Measurements from ENCODE around the gene OLIG2. TPM values are rescaled to one million over a fixed set of nuclear protein-coding genes. Genes with fewer than 3 reads are reported as not detected.

OLIG2 gene
- total RNA-seq, 4 donors from 2014 or later, result not detected

DNA sequence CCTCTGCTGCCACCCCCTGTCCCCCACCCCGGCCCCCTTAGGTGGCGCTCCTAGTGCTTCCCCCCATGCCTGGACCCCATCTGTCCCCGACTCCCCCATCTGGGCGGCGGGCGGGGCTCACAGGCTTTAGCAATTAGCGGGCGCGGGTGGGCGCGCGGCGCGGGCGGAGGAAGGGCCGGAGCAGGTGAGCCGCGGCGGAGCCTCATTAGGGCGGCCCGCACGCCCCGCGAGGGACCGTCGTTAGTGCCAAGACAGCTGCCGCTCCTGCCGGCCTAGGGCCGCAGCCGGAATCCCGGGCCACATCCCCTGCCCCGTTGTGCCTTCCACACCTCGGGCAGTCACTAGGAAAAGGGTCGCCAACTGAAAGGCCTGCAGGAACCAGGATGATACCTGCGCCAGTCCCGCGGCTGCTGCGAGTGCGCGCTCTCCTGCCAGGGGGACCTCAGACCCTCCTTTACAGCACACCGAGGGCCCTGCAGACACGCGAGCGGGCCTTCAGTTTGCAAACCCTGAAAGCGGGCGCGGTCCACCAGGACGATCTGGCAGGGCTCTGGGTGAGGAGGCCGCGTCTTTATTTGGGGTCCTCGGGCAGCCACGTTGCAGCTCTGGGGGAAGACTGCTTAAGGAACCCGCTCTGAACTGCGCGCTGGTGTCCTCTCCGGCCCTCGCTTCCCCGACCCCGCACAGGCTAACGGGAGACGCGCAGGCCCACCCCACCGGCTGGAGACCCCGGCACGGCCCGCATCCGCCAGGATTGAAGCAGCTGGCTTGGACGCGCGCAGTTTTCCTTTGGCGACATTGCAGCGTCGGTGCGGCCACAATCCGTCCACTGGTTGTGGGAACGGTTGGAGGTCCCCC, 7.6 kb downstream of the OLIG2 start:
- DNase-seq (ENCODE audit: low spot score in 2 of 2), result no peak
- Histone ChIP-seq H3K27me3 (peaks cover 94% of the 10 kb centered on the region), H3K4me3 (no peak overlapping the region), H3K36me3 (no peaks in the 10 kb centered on the region), H3K9me3 (no peaks in the 10 kb centered on the region), H3K27ac (no peak overlapping the region), H3K4me1 (peaks cover 20% of the 10 kb centered on the region)
- 32% methylated on average over 15 of the region's 76 CpGs for WGBS
- TF ChIP-seq POLR2A (IDR thresholded peaks at IDR 0.05), result no peak

DNA sequence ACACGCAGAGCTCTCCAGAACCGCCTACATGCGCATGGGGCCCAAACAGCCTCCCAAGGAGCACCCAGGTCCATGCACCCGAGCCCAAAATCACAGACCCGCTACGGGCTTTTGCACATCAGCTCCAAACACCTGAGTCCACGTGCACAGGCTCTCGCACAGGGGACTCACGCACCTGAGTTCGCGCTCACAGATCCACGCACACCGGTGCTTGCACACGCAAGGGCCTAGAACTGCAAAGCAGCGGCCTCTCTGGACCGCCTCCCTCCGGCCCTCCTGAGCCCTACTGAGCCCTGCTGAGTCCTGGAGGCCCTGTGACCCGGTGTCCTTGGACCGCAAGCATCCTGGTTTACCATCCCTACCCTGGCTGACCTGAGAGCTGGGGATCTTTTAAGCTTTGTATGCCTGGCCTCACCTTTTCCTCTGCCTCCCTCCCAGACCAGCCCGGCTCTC, 8.3 kb downstream of the OLIG2 start:
- Histone ChIP-seq H3K4me1 (peaks cover 14% of the 10 kb centered on the region), H3K9me3 (no peaks in the 10 kb centered on the region), H3K27ac (no peak overlapping the region), H3K4me3 (no peak overlapping the region), H3K36me3 (no peaks in the 10 kb centered on the region), H3K27me3 (peaks cover 87% of the 10 kb centered on the region)
- 52% methylated on average over 19 of the region's 20 CpGs for WGBS
- DNase-seq (ENCODE audit: low spot score in 2 of 2), result no peak
- TF ChIP-seq, protein P1, sequence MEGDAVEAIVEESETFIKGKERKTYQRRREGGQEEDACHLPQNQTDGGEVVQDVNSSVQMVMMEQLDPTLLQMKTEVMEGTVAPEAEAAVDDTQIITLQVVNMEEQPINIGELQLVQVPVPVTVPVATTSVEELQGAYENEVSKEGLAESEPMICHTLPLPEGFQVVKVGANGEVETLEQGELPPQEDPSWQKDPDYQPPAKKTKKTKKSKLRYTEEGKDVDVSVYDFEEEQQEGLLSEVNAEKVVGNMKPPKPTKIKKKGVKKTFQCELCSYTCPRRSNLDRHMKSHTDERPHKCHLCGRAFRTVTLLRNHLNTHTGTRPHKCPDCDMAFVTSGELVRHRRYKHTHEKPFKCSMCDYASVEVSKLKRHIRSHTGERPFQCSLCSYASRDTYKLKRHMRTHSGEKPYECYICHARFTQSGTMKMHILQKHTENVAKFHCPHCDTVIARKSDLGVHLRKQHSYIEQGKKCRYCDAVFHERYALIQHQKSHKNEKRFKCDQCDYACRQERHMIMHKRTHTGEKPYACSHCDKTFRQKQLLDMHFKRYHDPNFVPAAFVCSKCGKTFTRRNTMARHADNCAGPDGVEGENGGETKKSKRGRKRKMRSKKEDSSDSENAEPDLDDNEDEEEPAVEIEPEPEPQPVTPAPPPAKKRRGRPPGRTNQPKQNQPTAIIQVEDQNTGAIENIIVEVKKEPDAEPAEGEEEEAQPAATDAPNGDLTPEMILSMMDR (IDR thresholded peaks at IDR 0.05), result no peak
- TF ChIP-seq POLR2AphosphoS5 (IDR thresholded peaks at IDR 0.05) (no peak), POLR2A (IDR thresholded peaks at IDR 0.05) (no peak), EP300 (IDR thresholded peaks at IDR 0.05) (no peak)

- Histone ChIP-seq H3K4me1 (peaks cover 7% of the 10 kb centered on the region), H3K9me3 (no peaks in the 10 kb centered on the region), H3K27ac (no peak overlapping the region), H3K4me3 (no peak overlapping the region), H3K36me3 (no peaks in the 10 kb centered on the region), H3K27me3 (peaks cover 83% of the 10 kb centered on the region)
- DNase-seq (ENCODE audit: low spot score in 2 of 2), result no peak
- 78% methylated on average over 1 of the region's 1 CpG for WGBS
- TF ChIP-seq, protein P1 (IDR thresholded peaks at IDR 0.05), result no peak
- no peak for TF ChIP-seq POLR2AphosphoS5 (IDR thresholded peaks at IDR 0.05)
- no peak for TF ChIP-seq EP300 (IDR thresholded peaks at IDR 0.05)
- TF ChIP-seq POLR2A (IDR thresholded peaks at IDR 0.05), result no peak
Measured at GRCh38 chr21:33035147-33035546, 9.4 kb downstream of the OLIG2 start.

- 38% methylated on average over 10 of the region's 11 CpGs for WGBS
- no peak overlapping the region for H3K27ac ChIP-seq
Measured at GRCh38 chr21:33036430-33037162, 10.9 kb downstream of the OLIG2 start.

GRCh38 chr21:33037501-33037900, 11.8 kb downstream of the OLIG2 start:
- 60% methylated on average over 3 of the region's 3 CpGs for WGBS
- no peak for TF ChIP-seq POLR2AphosphoS5 (IDR thresholded peaks at IDR 0.05)
- TF ChIP-seq EP300 (IDR thresholded peaks at IDR 0.05), result no peak
- TF ChIP-seq POLR2A (IDR thresholded peaks at IDR 0.05), result no peak
- TF ChIP-seq, protein P1 (IDR thresholded peaks at IDR 0.05), result no peak
- no peak overlapping the region for H3K4me3 ChIP-seq
- no peaks in the 10 kb centered on the region for H3K36me3 ChIP-seq
- no peak for DNase-seq (ENCODE audit: low spot score in 2 of 2)
- H3K27me3 ChIP-seq, result peaks cover 76% of the 10 kb centered on the region
- H3K4me1 ChIP-seq, result peaks cover 7% of the 10 kb centered on the region
- no peak overlapping the region for H3K27ac ChIP-seq
- no peaks in the 10 kb centered on the region for H3K9me3 ChIP-seq

More at GRCh38 chr21:33036430-33037162, 10.9 kb downstream of the OLIG2 start:
- H3K9me3 ChIP-seq, result no peaks in the 10 kb centered on the region
- no peak for TF ChIP-seq POLR2A (IDR thresholded peaks at IDR 0.05)
- TF ChIP-seq, protein P1 (IDR thresholded peaks at IDR 0.05), result no peak
- TF ChIP-seq POLR2AphosphoS5 (IDR thresholded peaks at IDR 0.05), result no peak
- TF ChIP-seq EP300 (IDR thresholded peaks at IDR 0.05), result no peak
- no peaks in the 10 kb centered on the region for H3K36me3 ChIP-seq
- DNase-seq (ENCODE audit: low spot score in 2 of 2), result no peak
- H3K27me3 ChIP-seq, result peaks cover 79% of the 10 kb centered on the region
- no peak overlapping the region for H3K4me3 ChIP-seq
- H3K4me1 ChIP-seq, result peaks cover 7% of the 10 kb centered on the region
